H9 (cell line): Measurements from ENCODE around the gene ASPN. TPM values are rescaled to one million over a fixed set of nuclear protein-coding genes. Genes with fewer than 3 reads are reported as not detected.

Source experiments
- DNase-seq: peaks from one replicate; pipeline ENCODE4 v3.0.0-alpha.2; 2017
- H2AFZ ChIP-seq: one replicate; pipeline ENCODE4 v1.6.1; 2013; ENCODE audit warnings: mild to moderate bottlenecking, low read length, control low read depth, moderate library complexity
- H2AK5ac ChIP-seq: 2 replicates; pipeline ENCODE4 v1.6.1; 2013; ENCODE audit warnings: low read length, control low read depth, mixed read lengths; ENCODE audit not compliant: insufficient read length
- H2BK120ac ChIP-seq: one replicate; pipeline ENCODE4 v1.6.1; 2013; ENCODE audit warnings: low read depth, mild to moderate bottlenecking, low read length, control low read depth, inconsistent platforms; ENCODE audit not compliant: poor library complexity, severe bottlenecking
- H2BK12ac ChIP-seq: 2 replicates; pipeline ENCODE4 v1.6.1; 2013; ENCODE audit warnings: low read length, control low read depth, mixed read lengths, low read depth; ENCODE audit not compliant: insufficient read length
- H2BK15ac ChIP-seq: 2 replicates; pipeline ENCODE4 v1.6.1; 2013; ENCODE audit warnings: low read depth, low read length, control low read depth
- H2BK20ac ChIP-seq: one replicate; pipeline ENCODE4 v1.6.1; 2013; ENCODE audit warnings: low read depth, mild to moderate bottlenecking, low read length, control low read depth, inconsistent platforms; ENCODE audit not compliant: poor library complexity, severe bottlenecking
- H2BK5ac ChIP-seq: 2 replicates; pipeline ENCODE4 v1.6.1; 2013; ENCODE audit warnings: low read length, control low read depth, mixed read lengths; ENCODE audit not compliant: insufficient read length
- H3K14ac ChIP-seq: 2 replicates; pipeline ENCODE4 v1.6.1; 2013; ENCODE audit warnings: low read length, control low read depth; ENCODE audit not compliant: insufficient read depth
- H3K18ac ChIP-seq: 2 replicates; pipeline ENCODE4 v1.6.1; 2013; ENCODE audit warnings: low read depth, mild to moderate bottlenecking, mixed read lengths, low read length, control low read depth; ENCODE audit not compliant: insufficient read length
- H3K23ac ChIP-seq: 2 replicates; pipeline ENCODE4 v1.6.1; 2013; ENCODE audit warnings: low read length, control low read depth, mixed read lengths, low read depth; ENCODE audit not compliant: insufficient read length
- H3K23me2 ChIP-seq: 2 replicates; pipeline ENCODE4 v1.6.1; 2013; ENCODE audit warnings: low read depth, mild to moderate bottlenecking, mixed read lengths, low read length, control low read depth; ENCODE audit not compliant: insufficient read length, poor library complexity, severe bottlenecking
- H3K27ac ChIP-seq: 2 replicates; pipeline ENCODE4 v1.5.1; 2013; ENCODE audit warnings: low read length, control low read depth, mixed read lengths, low read depth; ENCODE audit not compliant: insufficient read length
- H3K27me3 ChIP-seq: 2 replicates; pipeline ENCODE4 v1.6.1; 2013; ENCODE audit warnings: low read length, control low read depth, inconsistent platforms; ENCODE audit not compliant: insufficient read depth
- H3K4ac ChIP-seq: 2 replicates; pipeline ENCODE4 v1.6.1; 2013; ENCODE audit warnings: low read depth, mild to moderate bottlenecking, control low read depth, inconsistent platforms, low read length, moderate library complexity
- H3K4me1 ChIP-seq: 2 replicates; pipeline ENCODE4 v1.6.1; 2013; ENCODE audit warnings: low read length, control low read depth, inconsistent platforms; ENCODE audit not compliant: insufficient read depth
- H3K4me2 ChIP-seq: 2 replicates; pipeline ENCODE4 v1.6.1; 2013; ENCODE audit warnings: low read length, control low read depth, mixed read lengths; ENCODE audit not compliant: insufficient read length, insufficient read depth
- H3K56ac ChIP-seq: 2 replicates; pipeline ENCODE4 v1.6.1; 2013; ENCODE audit warnings: low read depth, mild to moderate bottlenecking, mixed read lengths, low read length, control low read depth; ENCODE audit not compliant: insufficient read length
- H3K79me1 ChIP-seq: 2 replicates; pipeline ENCODE4 v1.6.1; 2013; ENCODE audit warnings: low read depth, mild to moderate bottlenecking, moderate library complexity, low read length, control low read depth, inconsistent platforms; ENCODE audit not compliant: insufficient read depth, poor library complexity, severe bottlenecking
- H3K79me2 ChIP-seq: 2 replicates; pipeline ENCODE4 v1.6.1; 2013; ENCODE audit warnings: low read length, control low read depth, inconsistent platforms; ENCODE audit not compliant: insufficient read depth
- H3K9ac ChIP-seq: 2 replicates; pipeline ENCODE4 v1.6.1; 2013; ENCODE audit warnings: low read length, control low read depth, mixed read lengths; ENCODE audit not compliant: insufficient read length; ENCODE audit errors: extremely low read depth
- H3K9me3 ChIP-seq: one replicate; pipeline ENCODE4 v1.6.1; 2013; ENCODE audit warnings: low read depth, low read length, inconsistent platforms; ENCODE audit not compliant: control insufficient read depth
- H3T11ph ChIP-seq: one replicate; pipeline ENCODE4 v1.6.1; 2013; ENCODE audit warnings: mild to moderate bottlenecking, low read length, control low read depth, inconsistent platforms
- H4K20me1 ChIP-seq: one replicate; pipeline ENCODE4 v1.6.1; 2013; ENCODE audit not compliant: control insufficient read depth, insufficient read length, insufficient read depth
- H4K5ac ChIP-seq: 2 replicates; pipeline ENCODE4 v1.6.1; 2013; ENCODE audit warnings: low read depth, mild to moderate bottlenecking, mixed read lengths, low read length, control low read depth; ENCODE audit not compliant: insufficient read length
- H4K8ac ChIP-seq: replicated peaks from 2 replicates; pipeline ENCODE4 v1.6.1; 2013; ENCODE audit warnings: low read length, control low read depth, mixed read lengths, low read depth; ENCODE audit not compliant: insufficient read length
- H4K91ac ChIP-seq: 2 replicates; pipeline ENCODE4 v1.6.1; 2013; ENCODE audit warnings: low read depth, mild to moderate bottlenecking, moderate library complexity, mixed read lengths, low read length, control low read depth; ENCODE audit not compliant: insufficient read length
- H3K27ac Mint-ChIP-seq, 3 experiments: 2 replicates in 2 of 3; 3 replicates in 1 of 3; pipeline ENCODE4 v1.8.0; 2020 to 2021; ENCODE audit warnings: mixed read lengths in 3 of 3, mild to moderate bottlenecking in 1 of 3, moderate library complexity in 1 of 3
- H3K27me3 Mint-ChIP-seq: 2 replicates; pipeline ENCODE4 v1.8.0; 2021; ENCODE audit warnings: low read depth, mild to moderate bottlenecking, moderate library complexity, mixed read lengths
- H3K36me3 Mint-ChIP-seq, 3 experiments: 2 replicates in 2 of 3; 3 replicates in 1 of 3; pipeline ENCODE4 v1.8.0; 2020 to 2021; ENCODE audit warnings: low read depth in 3 of 3, mixed read lengths in 3 of 3; ENCODE audit not compliant: insufficient read depth in 1 of 3
- H3K4me1 Mint-ChIP-seq, 2 experiments: 2 replicates each; pipeline ENCODE4 v1.8.0; 2020; ENCODE audit warnings: mixed read lengths in 2 of 2
- H3K4me3 Mint-ChIP-seq, 2 experiments: 2 replicates in 1 of 2; 3 replicates in 1 of 2; pipeline ENCODE4 v1.8.0; 2020 to 2021; ENCODE audit warnings: mild to moderate bottlenecking in 2 of 2, mixed read lengths in 2 of 2, moderate library complexity in 1 of 2
- H3K9me3 Mint-ChIP-seq, 2 experiments: 2 replicates in 1 of 2; 3 replicates in 1 of 2; pipeline ENCODE4 v1.8.0; 2020; ENCODE audit warnings: mild to moderate bottlenecking in 2 of 2, mixed read lengths in 2 of 2, moderate library complexity in 1 of 2
- CTCF ChIP-seq: fragments of 200-600 bp; sonication (generic); conservative IDR thresholded peaks from 3 replicates; pipeline ENCODE4 v1.8.0; 2021; ENCODE audit warnings: antibody characterized with exemption, mild to moderate bottlenecking
- WGBS: extraction: QIAGEN DNeasy Blood & Tissue Kit; methylation state at CpG from one replicate; pipeline ENCODE4 v1.1.7; 2013; ENCODE audit warnings: missing lambda C conversion rate, low lambda C conversion rate, mixed read lengths; ENCODE audit not compliant: insufficient read length; ENCODE audit errors: extremely low coverage; 5-methylcytosine and 5-hydroxymethylcytosine counted together
- total RNA-seq: library from RNA; stranded (reverse); gene quantifications from 2 replicates; pipeline ENCODE4 v1.2.1, GENCODE V29; 2021

Gene ASPN
- total RNA-seq, 1 experiment from 2014 or later = not detected

- H3K4me3 Mint-ChIP-seq = no peak overlapping the region
- H3K4me1 ChIP-seq = peaks cover 4% of the 10 kb centered on the region; the same call in 1 of the 2 replicates
- H3K4ac ChIP-seq = no peak overlapping the region
- H3K4me2 ChIP-seq = no peak overlapping the region
- H3T11ph ChIP-seq = no peak overlapping the region
- no peak overlapping the region for H3K14ac ChIP-seq
- no peak overlapping the region for H2BK12ac ChIP-seq
- H3K27me3 Mint-ChIP-seq = no peaks in the 10 kb centered on the region
- peaks cover 15 to 19% of the 10 kb centered on the region in 2 experiments for H3K4me1 Mint-ChIP-seq
- H3K27ac Mint-ChIP-seq = no peak overlapping the region
- H2BK15ac ChIP-seq = no peak overlapping the region
- no peak overlapping the region for H4K91ac ChIP-seq
- no peaks in the 10 kb centered on the region for H4K20me1 ChIP-seq
- H4K8ac ChIP-seq = no peak overlapping the region
- TF ChIP-seq CTCF = no peak
- no peak overlapping the region for H3K9ac ChIP-seq
- no peak overlapping the region for H2BK20ac ChIP-seq
- no peaks in the 10 kb centered on the region for H3K79me1 ChIP-seq
- WGBS = no CpG with 5 or more reads among the region's 4 CpGs
- no peak overlapping the region for H3K56ac ChIP-seq
- no peaks in the 10 kb centered on the region for H3K23me2 ChIP-seq
- no peak overlapping the region for H3K27ac ChIP-seq
- H2BK120ac ChIP-seq = no peak overlapping the region
- no peak overlapping the region for H2AFZ ChIP-seq
- H3K18ac ChIP-seq = no peak overlapping the region
- no peaks in the 10 kb centered on the region for H3K27me3 ChIP-seq
- no peaks in the 10 kb centered on the region for H3K79me2 ChIP-seq
- no peaks in the 10 kb centered on the region; a peak in 1 of 7 replicates for H3K36me3 Mint-ChIP-seq
- no peak overlapping the region for H3K23ac ChIP-seq
- no peak for DNase-seq
- H2AK5ac ChIP-seq = no peak overlapping the region
- no peak overlapping the region for H4K5ac ChIP-seq
- H3K9me3 ChIP-seq = no peaks in the 10 kb centered on the region
- no peaks in the 10 kb centered on the region for H3K9me3 Mint-ChIP-seq
- H2BK5ac ChIP-seq = no peak overlapping the region
Measured at GRCh38 chr9:92518199-92518598, 35.9 kb upstream of the ASPN start.
